Stimulated activated naive CD4-positive, alpha-beta T cell (primary cell): ENCODE data around the gene ZNF470.

ENCODE experiments used
- DNase-seq, 6 experiments: peaks; one replicate each; lab custom pipeline; 2025; lab: John Stamatoyannopoulos, UW

The ZNF470 gene

DNA sequence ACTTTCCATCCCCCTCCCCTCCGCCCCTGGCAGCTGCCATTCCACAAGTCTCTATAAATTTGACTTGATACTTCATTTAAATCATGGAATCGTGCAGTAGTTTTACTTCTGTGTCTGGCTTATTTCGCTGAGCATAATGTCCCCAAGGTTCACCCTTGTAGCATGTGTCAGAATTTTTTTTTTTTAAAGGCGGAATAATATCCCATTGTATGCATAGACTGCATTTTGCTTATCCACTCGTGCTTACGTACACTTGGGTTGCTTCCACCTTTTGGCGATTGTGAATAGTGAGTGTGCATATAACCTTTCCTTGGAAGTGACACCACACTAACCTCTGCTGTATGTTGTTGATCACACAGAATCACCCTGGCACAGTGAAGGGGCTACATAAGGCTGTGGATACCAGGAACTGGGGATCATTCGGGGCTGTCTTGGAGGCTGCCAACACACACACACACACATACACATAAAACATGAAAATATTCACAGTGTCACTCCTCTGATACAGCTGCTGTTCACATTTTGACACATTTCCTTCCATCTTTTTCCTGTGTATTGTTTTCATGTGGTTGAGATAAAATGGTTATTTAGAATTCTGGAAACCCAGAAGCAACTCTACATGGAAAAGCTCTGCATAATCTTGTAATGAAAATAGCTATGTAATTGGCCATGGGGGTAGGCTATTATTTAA is 41.2 kb downstream of the ZNF470 start:
- DNase-seq: no peak

DNA sequence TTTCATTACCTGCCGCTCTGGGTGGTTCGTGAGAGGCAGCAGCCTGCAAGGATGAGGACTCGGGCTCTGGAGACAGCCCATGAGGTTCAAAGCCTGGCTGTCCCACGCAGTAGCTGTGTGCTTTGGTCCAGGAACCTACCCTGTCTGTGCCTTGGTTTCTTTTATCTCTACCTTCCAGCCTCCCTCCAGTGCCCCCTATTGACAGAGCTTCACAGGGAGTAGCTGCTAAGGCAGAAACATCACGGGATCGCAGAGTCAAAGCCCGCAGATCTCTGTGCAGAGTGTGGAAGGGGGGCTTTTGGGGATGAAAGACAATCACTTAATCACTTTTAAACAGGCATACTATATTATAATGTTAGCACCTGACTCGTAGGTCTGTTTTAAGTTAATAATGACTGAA is 44.0 kb downstream of the ZNF470 start:
- no peak for DNase-seq

DNA sequence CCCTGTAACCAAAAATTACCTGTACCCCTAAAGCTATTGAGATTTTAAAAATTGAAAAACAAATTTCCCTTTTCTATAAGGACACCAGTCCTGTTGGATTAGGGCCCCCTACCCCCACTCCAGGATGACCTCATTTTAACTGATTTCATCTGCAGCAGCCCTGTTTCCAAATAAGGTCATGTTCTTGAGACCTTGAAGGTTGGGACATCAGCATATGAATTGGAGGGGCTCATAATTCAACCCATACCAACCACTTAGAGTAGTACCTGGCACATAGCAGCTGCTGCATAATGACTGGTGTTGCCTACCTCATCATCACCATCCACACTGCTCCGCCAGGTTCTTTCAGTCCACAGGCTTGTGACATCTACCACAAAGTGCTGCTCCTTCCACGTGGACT is 45.5 kb downstream of the ZNF470 start:
- DNase-seq: no peak

DNA sequence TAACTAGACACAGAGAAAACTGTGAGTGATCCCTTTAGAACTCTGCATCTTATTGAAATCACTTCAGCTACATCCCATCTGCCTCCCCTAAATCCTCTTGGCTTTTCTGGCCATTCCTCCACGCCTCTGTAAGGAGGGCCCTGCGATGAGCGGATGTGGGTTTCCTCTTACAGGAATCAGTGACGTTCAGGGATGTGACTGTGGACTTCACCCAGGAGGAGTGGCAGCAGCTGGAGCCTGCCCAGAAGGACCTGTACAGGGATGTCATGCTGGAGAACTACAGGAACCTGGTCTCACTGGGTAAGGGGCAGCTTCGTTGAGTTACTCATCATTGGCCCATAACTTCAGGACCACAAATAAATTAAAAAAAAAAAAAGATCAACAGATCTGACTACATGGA is 46.4 kb downstream of the ZNF470 start:
- DNase-seq: no peak

DNA sequence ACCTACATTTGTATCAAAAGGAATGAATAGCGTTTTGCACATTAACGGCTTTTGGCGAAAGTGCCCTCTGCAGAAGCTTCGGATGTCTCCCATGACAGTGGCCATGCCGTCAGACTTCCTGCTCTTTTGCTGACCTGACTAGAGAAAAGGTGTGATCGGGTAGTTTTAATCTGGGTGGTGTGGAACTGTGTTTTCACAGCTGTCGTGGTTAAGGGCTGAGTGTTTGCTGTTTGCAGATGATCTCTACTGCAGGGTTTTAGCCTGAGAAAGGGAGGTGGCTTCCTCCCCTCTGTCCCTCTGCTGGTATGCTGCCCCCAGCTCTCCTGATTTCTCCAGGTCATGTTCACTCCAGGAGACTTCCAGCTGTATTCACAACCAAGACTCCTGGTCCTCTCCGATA is 50.3 kb downstream of the ZNF470 start:
- DNase-seq: no peak

DNA sequence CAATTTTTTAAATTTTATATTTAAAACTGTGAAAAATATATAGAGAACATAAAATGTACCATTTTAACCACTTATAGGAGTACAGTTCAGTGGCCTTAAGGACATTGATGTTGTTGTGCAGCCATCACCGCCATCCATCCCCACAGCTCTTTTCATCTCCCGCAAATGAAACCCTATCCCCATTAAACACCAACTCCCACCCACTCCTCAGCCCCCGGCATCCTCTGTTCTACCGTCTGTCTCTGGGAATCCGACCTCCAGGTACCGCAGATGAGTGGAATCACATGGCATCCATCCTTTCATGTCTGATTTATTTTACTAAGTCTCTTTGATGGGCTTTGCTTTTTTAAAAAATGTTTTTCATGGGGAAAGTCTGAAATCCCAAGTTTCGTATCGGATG is 51.9 kb downstream of the ZNF470 start:
- no peak for DNase-seq

DNA sequence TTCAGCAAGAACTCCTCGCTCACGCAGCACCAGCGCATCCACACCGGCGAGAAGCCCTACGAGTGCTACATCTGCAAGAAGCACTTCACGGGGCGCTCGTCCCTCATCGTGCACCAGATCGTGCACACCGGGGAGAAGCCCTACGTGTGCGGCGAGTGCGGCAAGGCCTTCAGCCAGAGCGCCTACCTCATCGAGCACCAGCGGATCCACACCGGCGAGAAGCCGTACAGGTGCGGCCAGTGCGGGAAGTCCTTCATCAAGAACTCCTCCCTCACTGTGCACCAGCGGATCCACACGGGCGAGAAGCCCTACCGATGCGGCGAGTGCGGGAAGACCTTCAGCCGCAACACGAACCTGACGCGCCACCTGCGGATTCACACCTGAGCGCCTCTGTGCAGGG is 55.1 kb downstream of the ZNF470 start:
- DNase-seq: no peak

DNA sequence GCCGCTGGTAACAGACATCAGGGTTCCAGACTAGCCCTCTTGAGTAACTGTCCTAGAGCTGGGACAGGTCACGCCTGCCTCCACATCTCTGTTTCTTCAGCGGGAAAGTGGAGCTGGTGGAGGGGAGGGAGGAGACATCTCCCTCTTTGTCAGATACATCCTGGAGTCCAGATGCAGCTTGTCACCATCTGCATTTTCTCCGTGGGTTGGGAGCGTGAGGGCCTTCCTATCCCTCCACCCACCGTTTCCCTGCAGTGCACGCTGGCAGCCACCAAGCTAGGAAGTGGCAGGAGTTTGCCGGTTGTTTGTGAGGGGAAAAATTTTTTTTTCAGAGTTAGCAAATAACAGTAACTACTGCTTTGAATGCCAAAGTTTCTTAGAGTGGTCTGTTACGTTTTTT is 55.7 kb downstream of the ZNF470 start:
- no peak for DNase-seq

DNA sequence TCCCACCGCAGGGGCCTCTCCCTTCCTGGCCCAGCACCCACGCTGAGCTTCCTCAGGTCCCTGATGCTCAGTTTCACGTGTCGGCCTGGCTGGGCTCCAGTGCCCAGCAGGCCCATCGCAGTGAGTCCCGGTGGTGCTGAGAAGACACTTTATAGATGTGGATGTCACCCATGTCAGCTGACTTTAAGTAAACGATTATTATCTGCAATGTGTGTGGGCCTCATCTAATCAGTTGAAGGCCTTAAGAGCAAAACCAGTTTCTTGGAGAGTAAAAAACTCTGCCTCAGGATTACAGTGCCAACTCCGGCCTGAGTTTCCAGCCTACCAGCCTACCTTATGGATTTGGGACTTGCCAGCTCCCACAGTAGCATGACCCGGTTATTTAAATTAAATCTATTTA is 58.4 kb downstream of the ZNF470 start:
- no peak for DNase-seq

DNA sequence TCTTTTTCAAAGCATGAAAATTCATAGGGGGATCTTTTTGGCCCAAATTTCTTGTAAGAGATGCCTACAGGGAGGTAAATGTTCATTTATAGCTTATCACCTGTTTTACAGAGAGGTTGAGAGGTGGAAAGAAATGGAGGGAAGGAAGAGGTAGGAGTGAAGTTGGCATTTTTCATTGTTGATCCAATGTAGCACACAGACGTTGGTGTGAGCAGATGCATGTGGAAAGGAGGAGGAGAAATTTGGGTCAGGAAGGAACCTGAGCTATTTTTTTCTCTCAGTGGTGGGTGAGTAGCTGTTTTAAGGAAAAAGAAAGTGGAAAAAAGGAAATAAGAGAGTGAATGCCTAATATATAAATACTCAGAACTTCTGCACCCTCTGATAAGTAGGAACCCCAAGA is 65.8 kb downstream of the ZNF470 start:
- no peak for DNase-seq

DNA sequence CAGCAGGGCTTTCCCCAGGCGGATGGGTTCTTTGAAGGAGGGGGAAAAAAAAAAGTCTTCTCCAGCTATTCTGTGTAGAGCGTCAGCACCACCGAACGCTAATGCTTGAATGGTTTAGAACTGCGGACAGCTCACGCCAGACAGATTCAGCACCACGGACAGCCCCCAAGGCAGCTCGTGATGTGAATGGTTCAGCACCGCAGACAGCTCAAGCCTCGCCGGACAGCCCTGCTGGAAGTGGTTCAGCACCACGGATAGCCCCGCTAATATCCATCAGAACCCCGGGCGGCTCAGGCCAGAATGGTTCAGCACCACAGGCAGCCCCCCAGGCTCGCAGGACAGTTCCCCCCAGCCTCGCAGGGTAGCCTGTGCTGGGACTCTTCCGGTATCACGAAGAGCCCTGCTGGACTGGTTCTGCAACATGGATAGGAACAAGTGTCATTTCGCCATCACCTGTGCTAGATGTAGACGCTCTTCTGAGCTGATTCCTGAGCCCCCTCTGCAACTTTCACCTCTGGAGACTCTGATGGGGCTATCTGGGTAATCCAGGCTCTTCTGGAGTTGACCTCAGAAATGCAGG is 70.8 kb downstream of the ZNF470 start:
- DNase-seq: no peak
